GM18519 (cell line): Measurements from ENCODE around the gene MUC5AC.
"Not testable (repeated sequence)": the region's sequence is repeated elsewhere in the genome, so short reads cannot be mapped to it uniquely, and the experiment has no call there.

Experiments
- ATAC-seq: cut with Tn5 transposase; IDR thresholded peaks from one replicate; pipeline ENCODE4 v1.9.1; 2021; ENCODE audit warnings: mild to moderate bottlenecking, moderate library complexity; ENCODE audit not compliant: unreplicated experiment, low FRiP score

Gene MUC5AC

DNA sequence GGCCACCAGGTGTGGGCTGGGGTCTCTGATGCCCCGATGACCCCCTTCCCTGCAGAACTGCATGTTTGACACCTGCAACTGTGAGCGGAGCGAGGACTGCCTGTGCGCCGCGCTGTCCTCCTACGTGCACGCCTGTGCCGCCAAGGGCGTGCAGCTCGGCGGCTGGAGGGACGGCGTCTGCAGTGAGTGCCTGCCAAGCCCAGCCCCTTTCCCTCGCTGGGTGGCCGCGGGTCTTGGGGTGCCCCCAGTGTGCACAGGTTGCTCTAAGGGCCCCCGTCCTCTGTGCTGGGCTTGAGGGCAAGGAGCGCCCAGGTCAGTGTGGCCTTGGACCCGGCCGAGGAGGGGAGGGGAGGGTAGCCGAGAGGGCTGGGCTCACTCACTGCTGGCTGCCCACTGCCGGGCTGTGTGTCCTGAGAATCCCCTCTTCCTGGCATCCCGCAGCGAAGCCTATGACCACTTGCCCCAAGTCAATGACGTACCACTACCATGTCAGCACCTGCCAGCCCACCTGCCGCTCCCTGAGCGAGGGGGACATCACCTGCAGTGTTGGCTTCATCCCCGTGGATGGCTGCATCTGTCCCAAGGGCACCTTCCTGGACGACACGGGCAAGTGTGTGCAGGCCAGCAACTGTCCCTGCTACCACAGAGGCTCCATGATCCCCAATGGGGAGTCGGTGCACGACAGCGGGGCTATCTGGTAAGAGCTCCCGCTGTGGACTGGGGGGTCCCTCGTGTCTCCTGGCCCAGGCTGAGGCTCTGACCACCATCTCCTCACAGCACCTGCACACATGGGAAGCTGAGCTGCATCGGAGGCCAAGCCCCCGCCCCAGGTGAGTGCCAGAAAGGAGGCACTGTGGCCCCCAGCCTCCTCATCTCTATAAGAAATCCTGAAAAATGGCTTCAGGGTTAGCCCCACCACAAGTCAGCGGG is 17.0 kb downstream of the MUC5AC start:
- no peak for ATAC-seq

DNA sequence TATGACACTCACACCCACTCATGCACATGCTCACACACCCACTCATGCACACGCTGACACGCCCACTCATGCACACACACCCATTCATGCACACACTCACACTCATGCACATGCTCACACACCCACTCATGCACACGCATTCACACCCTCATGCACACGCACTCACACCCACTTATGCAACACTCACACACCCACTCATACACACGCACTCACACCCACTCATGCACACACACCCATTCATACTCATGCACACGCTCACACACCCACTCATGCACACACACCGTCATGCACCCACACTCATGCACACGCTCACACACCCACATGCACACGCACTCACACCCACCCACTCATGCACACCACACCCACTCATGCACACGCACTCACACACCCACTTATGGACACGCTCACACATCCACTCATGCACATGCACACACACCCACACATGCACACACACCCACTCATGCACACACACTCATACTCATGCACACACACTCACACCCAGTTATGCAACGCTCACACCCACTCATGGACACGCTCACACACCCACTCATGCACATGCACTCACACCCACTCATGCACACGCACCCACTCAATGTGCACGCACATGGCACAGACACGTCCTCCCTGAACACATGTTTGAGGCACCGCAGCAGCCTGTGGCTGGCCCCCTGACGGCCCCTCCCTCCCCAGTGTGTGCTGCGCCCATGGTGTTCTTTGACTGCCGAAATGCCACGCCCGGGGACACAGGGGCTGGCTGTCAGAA is 17.9 kb downstream of the MUC5AC start:
- ATAC-seq, result no peak

DNA sequence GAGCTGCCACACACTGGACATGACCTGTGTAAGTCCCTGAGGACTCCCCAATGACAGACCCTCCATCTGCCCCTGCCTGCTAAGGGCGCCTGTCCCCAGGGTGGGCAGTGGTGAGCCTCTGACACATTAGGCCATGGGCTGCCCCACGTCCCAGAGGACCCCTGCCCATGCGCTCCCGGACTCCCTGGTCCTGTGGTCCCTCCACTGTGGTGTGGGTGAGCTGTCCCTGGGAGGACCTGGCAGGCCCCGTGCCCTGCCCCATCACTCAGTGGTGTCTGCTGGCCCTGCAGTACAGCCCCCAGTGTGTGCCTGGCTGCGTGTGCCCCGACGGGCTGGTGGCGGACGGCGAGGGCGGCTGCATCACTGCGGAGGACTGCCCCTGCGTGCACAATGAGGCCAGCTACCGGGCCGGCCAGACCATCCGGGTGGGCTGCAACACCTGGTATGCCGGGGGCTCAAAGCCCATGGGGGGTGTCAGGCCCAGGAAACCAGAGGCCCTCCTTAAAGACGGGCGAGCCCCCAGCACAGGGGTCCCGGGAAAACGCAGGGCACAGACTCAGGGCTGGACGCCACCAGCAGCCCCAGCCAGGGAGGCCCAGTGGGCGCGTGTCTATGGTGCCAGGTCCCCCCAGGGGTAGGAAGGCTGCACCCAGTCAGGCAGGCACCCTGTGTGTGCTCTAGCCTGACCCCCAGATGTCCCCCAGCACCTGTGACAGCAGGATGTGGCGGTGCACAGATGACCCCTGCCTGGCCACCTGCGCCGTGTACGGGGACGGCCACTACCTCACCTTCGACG is 18.7 kb downstream of the MUC5AC start:
- no peak for ATAC-seq

DNA sequence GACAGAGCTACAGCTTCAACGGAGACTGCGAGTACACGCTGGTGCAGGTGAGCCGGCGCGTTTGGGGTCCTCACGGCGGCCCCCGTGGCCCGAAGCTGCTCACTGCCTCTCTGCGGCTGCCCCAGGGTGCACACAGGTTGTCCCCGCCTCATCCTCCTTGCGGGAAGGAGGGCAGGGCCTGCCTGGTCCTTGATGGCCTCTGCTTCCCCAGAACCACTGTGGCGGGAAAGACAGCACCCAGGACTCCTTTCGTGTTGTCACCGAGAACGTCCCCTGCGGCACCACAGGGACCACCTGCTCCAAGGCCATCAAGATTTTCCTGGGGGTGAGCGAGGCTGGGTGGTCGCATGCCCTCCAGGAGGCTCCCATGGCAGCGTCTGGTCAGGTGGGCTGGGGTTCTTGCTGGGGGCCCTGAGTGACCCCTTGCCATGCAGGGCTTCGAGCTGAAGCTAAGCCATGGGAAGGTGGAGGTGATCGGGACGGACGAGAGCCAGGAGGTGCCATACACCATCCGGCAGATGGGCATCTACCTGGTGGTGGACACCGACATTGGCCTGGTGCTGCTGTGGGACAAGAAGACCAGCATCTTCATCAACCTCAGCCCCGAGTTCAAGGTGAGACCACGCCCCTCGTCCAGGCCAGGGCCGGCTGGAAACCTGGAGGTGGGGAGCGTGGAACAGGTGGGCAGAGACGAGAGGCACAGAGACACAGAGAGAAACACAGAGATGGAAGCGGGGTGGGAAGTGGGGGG is 19.4 kb downstream of the MUC5AC start:
- no peak for ATAC-seq

DNA sequence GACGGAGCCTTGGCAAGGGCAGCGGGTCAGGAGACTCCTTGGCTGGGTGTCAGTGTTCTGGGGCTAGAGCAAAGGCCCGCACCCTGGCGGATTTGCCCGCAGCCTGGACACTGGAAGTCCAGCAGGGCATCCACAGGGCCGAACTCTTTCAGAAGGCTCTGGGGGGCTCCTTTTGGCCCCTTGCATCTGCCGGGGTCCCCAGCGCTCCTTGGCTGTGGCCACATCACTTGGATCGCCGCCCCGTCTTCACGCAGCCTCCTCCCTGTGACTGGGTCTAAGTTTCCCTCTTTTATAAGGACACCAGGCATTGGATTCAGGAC is 20.0 kb downstream of the MUC5AC start:
- no peak for ATAC-seq

DNA sequence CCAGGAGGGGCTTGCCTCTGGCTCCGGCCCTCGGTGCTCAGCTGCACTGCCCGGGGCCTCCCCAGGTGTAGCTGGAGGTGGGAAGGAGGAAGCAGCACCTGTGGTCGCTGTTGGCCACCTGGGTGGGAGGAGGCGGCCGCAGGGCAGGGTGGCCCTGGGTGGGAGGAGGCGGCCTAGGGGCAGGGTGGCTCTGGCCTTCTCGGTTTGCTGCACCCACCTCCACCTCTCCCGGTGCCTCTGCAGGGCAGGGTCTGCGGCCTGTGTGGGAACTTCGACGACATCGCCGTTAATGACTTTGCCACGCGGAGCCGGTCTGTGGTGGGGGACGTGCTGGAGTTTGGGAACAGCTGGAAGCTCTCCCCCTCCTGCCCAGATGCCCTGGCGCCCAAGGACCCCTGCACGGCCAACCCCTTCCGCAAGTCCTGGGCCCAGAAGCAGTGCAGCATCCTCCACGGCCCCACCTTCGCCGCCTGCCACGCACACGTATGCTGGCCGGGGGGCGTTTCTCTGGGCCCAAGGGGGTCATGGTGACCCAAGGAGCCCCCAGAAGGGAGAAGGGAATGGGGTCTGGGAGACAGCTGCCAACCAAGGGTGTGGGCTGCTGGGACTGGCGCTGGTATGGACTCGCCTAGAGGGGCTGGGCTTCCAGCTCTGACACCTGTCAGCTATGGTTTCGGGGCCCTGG is 20.6 kb downstream of the MUC5AC start:
- ATAC-seq, result no peak

DNA sequence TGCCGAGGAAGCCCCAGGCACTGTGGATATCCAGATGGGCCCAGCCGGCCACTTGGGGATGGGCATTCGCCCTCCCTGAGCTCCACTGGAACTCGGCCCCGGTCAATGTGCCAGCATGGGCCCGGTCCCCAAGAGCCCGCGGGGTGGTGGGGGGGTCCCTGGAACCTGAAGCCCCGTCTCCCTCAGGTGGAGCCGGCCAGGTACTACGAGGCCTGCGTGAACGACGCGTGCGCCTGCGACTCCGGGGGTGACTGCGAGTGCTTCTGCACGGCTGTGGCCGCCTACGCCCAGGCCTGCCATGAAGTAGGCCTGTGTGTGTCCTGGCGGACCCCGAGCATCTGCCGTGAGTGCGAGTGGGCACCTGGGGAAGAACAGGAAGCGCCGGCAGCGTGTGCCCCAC is 21.2 kb downstream of the MUC5AC start:
- no peak for ATAC-seq

DNA sequence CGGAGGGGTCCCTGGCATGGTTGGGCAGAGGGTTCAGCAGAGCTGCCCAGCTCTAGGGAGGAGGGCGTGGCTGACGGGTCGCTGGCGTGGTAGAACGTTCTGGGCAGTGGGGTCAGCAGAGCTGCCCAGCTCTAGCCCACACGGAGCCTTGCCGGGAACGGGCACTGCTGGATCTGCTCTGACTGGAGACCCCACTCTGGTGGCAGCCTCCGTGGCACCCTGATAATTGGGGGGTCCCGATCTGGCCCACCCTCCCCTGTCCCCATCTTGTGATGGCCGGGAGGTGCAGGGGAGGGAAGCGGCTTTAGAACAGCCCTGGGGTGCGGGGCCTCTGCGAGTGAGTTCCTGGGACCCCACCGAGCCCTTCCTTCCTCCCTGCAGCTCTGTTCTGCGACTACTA is 21.9 kb downstream of the MUC5AC start:
- ATAC-seq, result no peak

DNA sequence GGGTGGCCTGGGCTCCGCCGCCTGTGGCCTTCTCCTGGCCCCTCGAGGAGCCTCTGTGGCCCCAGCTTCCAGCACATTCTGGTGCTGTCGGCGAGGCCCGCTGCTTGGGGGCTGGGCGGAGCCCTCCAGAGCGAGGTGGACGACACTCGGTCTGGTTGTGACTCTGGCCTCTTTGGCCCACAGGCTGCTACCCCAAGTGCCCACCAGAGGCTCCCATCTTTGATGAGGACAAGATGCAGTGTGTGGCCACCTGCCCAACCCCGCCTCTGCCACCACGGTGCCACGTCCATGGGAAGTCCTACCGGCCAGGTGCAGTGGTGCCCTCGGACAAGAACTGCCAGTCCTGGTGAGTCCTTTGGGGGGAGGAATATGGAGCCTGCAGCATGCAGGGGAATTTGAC is 22.4 kb downstream of the MUC5AC start:
- ATAC-seq, result no peak

DNA sequence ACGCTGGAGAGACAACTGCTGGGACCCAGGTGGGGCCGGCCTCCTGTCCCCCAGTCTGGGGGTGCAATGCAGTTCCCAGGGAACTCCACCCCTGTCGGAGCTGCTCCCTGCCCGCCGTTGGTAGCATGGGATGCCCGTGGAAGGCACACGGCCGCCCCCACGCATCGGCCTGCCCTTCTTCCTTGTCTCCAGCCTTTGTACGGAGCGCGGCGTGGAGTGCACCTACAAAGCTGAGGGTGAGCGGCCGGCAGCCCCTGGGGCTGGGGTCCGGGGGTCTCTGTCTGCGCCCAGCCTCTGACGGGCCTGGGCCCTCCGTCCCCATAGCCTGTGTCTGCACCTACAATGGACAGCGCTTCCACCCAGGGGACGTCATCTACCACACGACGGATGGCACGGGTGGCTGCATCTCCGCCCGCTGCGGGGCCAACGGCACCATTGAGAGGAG is 23.2 kb downstream of the MUC5AC start:
- ATAC-seq, result no peak

DNA sequence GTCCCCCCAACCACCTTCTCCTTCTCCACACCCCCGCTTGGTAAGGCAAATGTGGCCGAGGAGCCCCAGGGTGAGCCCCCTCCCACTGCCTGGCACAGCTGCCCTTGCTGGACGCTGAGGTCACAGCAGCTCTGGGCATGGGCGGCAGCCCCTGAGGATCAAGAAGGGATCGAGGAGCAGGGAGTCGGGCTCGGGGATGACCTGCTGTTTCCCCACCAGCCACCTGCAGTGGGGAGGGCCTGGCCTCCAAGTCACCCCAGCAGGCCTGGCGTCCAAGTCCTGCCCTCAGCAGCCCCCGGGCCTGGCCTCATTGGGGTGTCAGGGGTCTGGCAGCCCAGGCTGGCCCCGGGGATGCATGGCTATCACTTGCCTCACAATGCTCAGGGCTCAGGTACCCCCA is 23.7 kb downstream of the MUC5AC start:
- ATAC-seq, result no peak

DNA sequence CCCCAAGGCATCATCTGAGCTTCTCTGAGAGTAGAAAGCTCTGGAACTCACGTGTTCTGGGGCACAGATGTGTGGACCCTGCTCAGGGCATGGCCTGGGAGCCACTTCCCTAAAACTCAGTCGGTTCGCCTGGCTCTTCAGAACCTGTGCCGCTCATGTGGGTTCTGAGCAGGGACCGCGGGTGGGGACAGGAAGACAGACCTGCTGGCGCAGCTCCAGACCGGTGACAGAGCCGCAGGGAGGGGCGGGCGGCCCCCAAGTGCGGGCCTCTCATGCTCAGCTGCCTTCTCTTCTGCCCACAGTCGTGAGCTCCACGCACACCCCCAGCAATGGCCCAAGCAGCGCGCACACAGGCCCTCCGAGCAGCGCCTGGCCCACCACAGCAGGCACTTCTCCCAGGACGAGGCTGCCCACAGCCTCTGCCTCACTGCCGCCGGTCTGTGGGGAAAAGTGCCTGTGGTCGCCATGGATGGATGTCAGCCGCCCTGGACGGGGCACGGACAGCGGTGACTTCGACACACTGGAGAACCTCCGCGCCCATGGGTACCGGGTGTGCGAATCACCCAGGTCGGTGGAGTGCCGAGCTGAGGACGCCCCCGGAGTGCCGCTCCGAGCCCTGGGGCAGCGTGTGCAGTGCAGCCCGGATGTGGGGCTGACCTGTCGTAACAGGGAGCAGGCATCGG is 24.2 kb downstream of the MUC5AC start:
- no peak for ATAC-seq

DNA sequence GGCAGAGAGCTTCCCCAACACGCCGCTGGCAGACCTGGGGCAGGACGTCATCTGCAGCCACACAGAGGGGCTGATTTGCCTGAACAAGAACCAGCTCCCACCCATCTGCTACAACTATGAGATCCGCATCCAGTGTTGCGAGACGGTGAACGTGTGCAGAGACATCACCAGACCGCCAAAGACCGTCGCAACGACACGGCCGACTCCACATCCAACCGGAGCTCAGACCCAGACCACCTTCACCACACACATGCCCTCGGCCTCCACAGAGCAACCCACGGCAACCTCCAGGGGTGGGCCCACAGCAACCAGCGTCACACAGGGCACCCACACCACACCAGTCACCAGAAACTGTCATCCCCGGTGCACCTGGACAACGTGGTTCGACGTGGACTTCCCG is 26.4 kb downstream of the MUC5AC start:
- not testable (repeated sequence) for ATAC-seq

DNA sequence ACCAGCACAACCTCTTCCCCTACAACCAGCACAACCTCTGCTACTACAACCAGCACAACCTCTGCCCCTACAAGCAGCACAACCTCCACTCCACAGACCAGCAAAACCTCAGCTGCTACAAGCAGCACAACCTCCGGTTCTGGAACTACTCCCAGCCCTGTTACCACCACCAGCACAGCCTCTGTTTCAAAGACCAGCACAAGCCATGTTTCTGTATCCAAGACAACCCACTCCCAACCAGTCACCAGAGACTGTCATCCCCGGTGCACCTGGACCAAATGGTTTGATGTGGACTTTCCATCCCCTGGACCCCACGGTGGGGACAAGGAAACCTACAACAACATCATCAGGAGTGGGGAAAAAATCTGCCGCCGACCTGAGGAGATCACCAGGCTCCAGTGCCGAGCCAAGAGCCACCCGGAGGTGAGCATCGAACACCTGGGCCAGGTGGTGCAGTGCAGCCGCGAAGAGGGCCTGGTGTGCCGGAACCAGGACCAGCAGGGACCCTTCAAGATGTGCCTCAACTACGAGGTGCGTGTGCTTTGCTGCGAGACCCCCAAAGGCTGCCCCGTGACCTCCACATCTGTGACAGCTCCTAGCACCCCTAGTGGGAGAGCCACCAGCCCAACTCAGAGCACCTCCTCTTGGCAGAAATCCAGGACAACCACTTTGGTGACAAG is 30.8 kb downstream of the MUC5AC start:
- ATAC-seq, result not testable (repeated sequence)

DNA sequence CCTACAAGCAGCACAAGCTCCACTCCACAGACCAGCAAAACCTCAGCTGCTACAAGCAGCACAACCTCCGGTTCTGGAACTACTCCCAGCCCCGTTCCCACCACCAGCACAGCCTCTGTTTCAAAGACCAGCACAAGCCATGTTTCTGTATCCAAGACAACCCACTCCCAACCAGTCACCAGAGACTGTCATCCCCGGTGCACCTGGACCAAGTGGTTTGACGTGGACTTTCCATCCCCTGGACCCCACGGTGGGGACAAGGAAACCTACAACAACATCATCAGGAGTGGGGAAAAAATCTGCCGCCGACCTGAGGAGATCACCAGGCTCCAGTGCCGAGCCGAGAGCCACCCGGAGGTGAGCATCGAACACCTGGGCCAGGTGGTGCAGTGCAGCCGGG is 32.1 kb downstream of the MUC5AC start:
- not testable (repeated sequence) for ATAC-seq

DNA sequence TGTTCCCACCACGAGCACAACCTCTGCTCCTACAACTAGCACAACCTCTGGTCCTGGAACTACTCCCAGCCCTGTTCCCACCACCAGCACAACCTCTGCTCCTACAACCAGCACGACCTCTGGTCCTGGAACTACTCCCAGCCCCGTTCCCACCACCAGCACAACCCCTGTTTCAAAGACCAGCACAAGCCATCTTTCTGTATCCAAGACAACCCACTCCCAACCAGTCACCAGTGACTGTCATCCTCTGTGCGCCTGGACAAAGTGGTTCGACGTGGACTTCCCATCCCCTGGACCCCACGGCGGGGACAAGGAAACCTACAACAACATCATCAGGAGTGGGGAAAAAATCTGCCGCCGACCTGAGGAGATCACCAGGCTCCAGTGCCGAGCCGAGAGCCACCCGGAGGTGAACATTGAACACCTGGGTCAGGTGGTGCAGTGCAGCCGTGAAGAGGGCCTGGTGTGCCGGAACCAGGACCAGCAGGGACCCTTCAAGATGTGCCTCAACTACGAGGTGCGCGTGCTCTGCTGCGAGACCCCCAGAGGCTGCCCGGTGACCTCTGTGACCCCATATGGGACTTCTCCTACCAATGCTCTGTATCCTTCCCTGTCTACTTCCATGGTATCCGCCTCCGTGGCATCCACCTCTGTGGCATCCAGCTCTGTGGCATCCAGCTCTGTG is 34.2 kb downstream of the MUC5AC start:
- ATAC-seq, result not testable (repeated sequence)

DNA sequence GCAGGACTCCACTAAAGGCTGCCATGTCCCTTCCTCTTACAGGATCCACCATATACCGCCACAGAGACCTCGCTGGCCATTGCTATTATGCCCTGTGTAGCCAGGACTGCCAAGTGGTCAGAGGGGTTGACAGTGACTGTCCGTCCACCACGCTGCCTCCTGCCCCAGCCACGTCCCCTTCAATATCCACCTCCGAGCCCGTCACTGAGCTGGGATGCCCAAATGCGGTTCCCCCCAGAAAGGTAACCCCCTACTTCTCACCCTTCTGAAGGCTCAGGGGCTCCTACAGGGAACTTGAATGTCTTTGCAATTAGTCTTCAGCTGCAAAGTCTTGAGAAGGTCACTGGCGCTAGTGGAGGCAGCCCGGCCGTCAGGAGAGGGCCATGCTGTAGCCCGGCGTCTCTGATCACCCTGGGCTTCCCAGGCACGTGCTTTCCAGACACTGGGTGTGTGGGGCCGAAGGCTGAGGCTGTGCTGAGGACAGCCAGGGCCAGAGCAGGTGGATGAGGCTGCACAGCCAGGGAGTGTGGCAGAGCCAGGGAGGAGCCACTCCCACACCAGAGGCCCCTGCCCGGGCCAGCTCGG is 35.1 kb downstream of the MUC5AC start:
- no peak for ATAC-seq
